ENCODE data around the gene TBC1D13. TPM values are rescaled to one million over a fixed set of nuclear protein-coding genes. Genes with fewer than 3 reads are reported as not detected.

Gene TBC1D13
- total RNA-seq: 17.9 and 26.0 TPM in 2 replicates

DNA sequence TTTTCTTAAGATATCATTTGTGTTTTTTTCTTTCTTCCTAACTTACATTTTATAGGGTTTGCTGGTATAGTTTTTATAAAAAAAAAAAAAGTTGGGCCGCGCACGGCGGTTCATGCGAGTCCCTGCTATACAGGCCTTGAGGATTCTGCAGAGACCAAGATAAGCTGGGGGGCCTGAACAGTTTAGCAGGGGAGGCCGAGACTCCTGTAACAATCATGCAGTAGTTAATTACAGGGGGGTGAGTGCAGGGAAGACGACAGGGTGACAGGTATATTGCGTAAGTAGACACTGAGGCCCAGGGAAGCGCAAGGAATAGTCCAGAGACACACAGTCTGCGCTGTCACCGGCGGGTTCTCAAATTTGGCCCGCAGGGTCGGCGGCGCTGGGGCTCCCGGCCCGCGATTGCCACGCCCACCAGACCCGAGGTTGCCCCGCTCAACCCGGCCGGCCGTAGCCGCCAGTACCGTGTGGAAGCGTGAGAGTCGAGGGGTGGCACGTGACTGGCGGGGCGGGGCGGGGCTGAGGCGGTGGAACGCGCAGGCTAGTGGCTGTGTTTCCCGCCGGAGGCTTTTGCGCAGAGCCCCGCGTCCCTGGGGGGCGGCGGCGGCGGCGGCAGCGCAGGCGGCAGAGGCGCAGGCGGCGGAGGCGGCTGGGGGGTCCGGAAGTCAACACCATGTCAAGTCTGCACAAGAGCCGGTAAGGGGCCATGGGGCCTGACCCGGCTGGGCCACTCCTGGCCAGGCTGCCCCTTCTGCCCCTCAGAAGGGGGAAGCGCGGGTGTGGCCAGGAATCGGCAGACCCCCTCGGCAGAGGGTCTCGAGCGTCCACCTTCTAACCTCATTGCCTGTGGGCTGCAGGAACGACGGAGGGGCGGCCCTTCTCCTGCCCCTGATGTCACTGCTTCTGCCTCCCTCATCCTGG lies at the start of gene TBC1D13:
Gene TBC1D13, plus strand, starts transcription at position 573 of the 921 bp plus-strand sequence. Its CDS starts 101 bp downstream, at position 674.

DNA sequence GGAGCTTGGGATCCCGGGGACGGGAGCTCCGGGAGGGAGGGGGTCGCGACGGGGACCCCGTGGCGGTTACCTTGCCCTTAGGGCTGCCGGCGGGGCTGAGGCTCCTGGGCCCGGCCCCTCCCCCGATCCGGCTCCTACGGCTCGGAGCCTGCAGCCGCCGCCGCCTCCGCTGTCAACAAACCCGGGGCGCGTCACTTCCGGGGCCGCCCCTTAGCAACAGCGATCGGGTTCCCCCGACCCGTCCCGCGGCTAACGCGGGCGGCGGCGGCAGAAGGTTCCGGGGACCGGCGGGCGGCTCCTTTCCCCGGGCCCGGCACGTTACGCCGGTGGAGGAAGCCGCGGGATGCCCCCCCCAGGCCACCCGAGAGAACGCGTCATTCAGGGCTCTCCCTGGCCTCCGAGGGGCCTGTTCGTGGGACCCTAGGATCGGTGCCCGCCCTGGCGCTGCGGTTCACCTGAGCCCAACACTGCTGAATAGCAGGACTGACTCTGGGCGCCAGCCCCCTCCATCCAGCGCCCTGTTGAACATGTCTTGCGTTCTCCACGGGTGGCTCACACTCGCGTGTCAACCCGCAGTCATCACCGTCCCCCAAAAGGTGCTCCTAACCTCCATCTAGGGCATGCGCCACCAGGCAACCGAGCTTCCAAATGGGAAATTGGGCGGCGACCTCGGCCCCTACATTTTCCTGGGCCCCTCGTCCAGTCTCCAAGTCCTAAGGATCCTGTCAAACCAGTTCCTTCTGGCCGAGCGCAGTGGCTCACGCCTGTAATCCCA lies 15.1 kb upstream of the TBC1D13 start, which contains the start of gene ZER1:
Gene ZER1, minus strand, starts transcription at position 183 of the 775 bp plus-strand sequence. CDS start 16,362 bp downstream, outside the sequence.

GRCh38 chr9:128818099-128818838 lies 31.2 kb downstream of the TBC1D13 start, which contains the start of gene ENDOG:
TSS of gene ENDOG (plus strand) at chr9:128818500. CDS start at chr9:128818685, 185 bp downstream.

GRCh38 chr9:128829477-128830251 lies 42.6 kb downstream of the TBC1D13 start, which contains the start of gene SPOUT1:
TSS of gene SPOUT1 (minus strand) at chr9:128829794. CDS start at chr9:128829780, 14 bp downstream.

Other genes with a start within 250 kb of the TBC1D13 start
- gene SPTAN1, start 234.7 kb upstream of the TBC1D13 start, total RNA-seq: 241 and 244 TPM in 2 replicates
- gene DYNC2I2, start 130.4 kb upstream of the TBC1D13 start, total RNA-seq: 101 and 114 TPM in 2 replicates
- 356 and 448 TPM in 2 replicates for gene SET, start 98.0 kb upstream of the TBC1D13 start, total RNA-seq
- 29.7 and 33.2 TPM in 2 replicates for gene PKN3, start 84.8 kb upstream of the TBC1D13 start, total RNA-seq
- gene ZDHHC12, start 63.1 kb upstream of the TBC1D13 start, total RNA-seq: 101 and 114 TPM in 2 replicates
- 15.3 and 18.7 TPM in 2 replicates for gene ZER1, start 15.3 kb upstream of the TBC1D13 start, total RNA-seq
- gene ENDOG, start 31.2 kb downstream of the TBC1D13 start, total RNA-seq: 26.9 and 33.5 TPM in 2 replicates
- gene SPOUT1, start 42.5 kb downstream of the TBC1D13 start, total RNA-seq: 22.0 and 28.4 TPM in 2 replicates
- 6.4 and 8.2 TPM in 2 replicates for gene KYAT1, start 94.7 kb downstream of the TBC1D13 start, total RNA-seq
- 135 and 140 TPM in 2 replicates for gene LRRC8A, start 94.9 kb downstream of the TBC1D13 start, total RNA-seq
- 0.15 TPM in 1 of 2 replicates, not detected in the other for gene PHYHD1, start 133.7 kb downstream of the TBC1D13 start, total RNA-seq
- 35.5 and 37.8 TPM in 2 replicates for gene DOLK, start 160.3 kb downstream of the TBC1D13 start, total RNA-seq
- gene NUP188, start 160.4 kb downstream of the TBC1D13 start, total RNA-seq: 50.4 and 50.8 TPM in 2 replicates
- 41.3 and 46.2 TPM in 2 replicates for gene SH3GLB2, start 241.1 kb downstream of the TBC1D13 start, total RNA-seq
- 11.9 and 15.8 TPM in 2 replicates for gene MIGA2, start 249.4 kb downstream of the TBC1D13 start, total RNA-seq

Data from mammary microvascular endothelial cell (primary cell).